ENCODE measurements around the gene ARHGAP26. TPM values are rescaled to one million over a fixed set of nuclear protein-coding genes. Genes with fewer than 3 reads are reported as not detected.
"Not testable (repeated sequence)": the region's sequence is repeated elsewhere in the genome, so short reads cannot be mapped to it uniquely, and the experiment has no call there.

ARHGAP26 gene
- total RNA-seq, 1 experiment from 2014 or later = 34.5 TPM

DNA sequence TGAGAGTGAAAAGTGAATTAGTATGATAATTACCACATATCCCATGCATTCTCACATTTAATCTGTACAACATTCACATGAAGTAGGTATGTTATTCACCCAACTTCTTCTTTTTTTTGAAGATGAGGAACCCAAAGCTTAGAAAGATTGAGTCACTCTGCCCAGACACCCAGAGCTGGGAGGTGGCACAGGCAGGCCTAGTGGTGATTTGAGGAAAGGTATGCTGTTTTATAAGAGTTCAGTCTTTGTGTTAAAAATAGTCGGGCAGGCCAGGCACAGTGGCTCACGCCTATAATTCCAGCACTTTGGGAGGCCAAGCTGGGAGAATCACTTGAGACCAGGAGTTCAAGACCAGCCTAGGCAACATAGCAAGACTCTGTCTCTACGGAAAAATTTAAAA is 348.0 kb downstream of the ARHGAP26 start:
- no peaks in the 10 kb centered on the region for H4K20me1 ChIP-seq (ENCODE audit: insufficient read depth)
- TF ChIP-seq POLR2AphosphoS5 (IDR thresholded peaks at IDR 0.05; ENCODE audit: low read depth, low read length) (no peak), EGR1 (IDR thresholded peaks at IDR 0.05; ENCODE audit: low read depth) (0 out of 2 replicates have a peak, but pooled peaks have one; percentile 18), EZH2phosphoT487 (IDR thresholded peaks at IDR 0.05; ENCODE audit: borderline replicate concordance) (no peak), SRF (IDR thresholded peaks at IDR 0.05; ENCODE audit: low read depth) (no peak)
- TF ChIP-seq, protein P1, sequence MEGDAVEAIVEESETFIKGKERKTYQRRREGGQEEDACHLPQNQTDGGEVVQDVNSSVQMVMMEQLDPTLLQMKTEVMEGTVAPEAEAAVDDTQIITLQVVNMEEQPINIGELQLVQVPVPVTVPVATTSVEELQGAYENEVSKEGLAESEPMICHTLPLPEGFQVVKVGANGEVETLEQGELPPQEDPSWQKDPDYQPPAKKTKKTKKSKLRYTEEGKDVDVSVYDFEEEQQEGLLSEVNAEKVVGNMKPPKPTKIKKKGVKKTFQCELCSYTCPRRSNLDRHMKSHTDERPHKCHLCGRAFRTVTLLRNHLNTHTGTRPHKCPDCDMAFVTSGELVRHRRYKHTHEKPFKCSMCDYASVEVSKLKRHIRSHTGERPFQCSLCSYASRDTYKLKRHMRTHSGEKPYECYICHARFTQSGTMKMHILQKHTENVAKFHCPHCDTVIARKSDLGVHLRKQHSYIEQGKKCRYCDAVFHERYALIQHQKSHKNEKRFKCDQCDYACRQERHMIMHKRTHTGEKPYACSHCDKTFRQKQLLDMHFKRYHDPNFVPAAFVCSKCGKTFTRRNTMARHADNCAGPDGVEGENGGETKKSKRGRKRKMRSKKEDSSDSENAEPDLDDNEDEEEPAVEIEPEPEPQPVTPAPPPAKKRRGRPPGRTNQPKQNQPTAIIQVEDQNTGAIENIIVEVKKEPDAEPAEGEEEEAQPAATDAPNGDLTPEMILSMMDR (IDR thresholded peaks at IDR 0.05 in 2 of 3, conservative IDR thresholded peaks at IDR 0.05 in 1 of 3; ENCODE audit: borderline replicate concordance in 1 of 3, insufficient read depth in 1 of 3, low read depth in 2 of 3, low read length in 2 of 3) = no peak
- DNase-seq (ENCODE audit: low read depth, low spot score) (no peak), ATAC-seq (peak; percentile 57; the same call in 1 of the 2 replicates)
- CTCF ChIA-PET = interaction anchor here (0.7 kb wide), 1 partner anchor 12 kb away, joined by 3 read pairs; no protein-coding TSS in a partner anchor
- H3K9ac ChIP-seq (ENCODE audit: low read length) = no peak overlapping the region
- H3K9me2 ChIP-seq (ENCODE audit: insufficient read depth) = no peaks in the 10 kb centered on the region
- RAD21 ChIA-PET (ENCODE audit: low non-redundant PET in 1 of 2, low total read pairs in 2 of 2, uncharacterized antibody in 2 of 2, unreplicated experiment in 2 of 2) = no interaction called here
- H3K9me3 ChIP-seq (ENCODE audit: control insufficient read depth in 1 of 2, insufficient read depth in 1 of 2, low read depth in 1 of 2, low read length in 2 of 2) = no peaks in the 10 kb centered on the region
- no peak overlapping the region for H3K27ac ChIP-seq (ENCODE audit: low read depth, low read length)
- H3K4me2 ChIP-seq (ENCODE audit: low read length) = no peak overlapping the region
- H3K27me3 ChIP-seq (ENCODE audit: insufficient read depth, low read length) = no peaks in the 10 kb centered on the region
- POLR2A ChIA-PET = interaction anchor here (1.1 kb wide), 1 partner anchor 9 kb away, joined by 3 read pairs; no protein-coding TSS in a partner anchor
- H3K4me1 ChIP-seq (ENCODE audit: control insufficient read depth in 1 of 2, insufficient read depth in 2 of 2, low read length in 2 of 2) = peaks cover 0 to 16% of the 10 kb centered on the region in 2 experiments; a peak in 2 of 4 replicates
- no peaks in the 10 kb centered on the region for H3K36me3 ChIP-seq (ENCODE audit: control insufficient read depth in 1 of 2, insufficient read depth in 2 of 2, low read length in 2 of 2)
- H2AFZ ChIP-seq (ENCODE audit: low read depth, low read length, poor library complexity, severe bottlenecking) = no peak overlapping the region
- intact Hi-C loops (cut with micrococcal nuclease) = no loop called here
- no peak overlapping the region for H3K4me3 ChIP-seq (replicated peaks in 1 of 2; ENCODE audit: low read depth in 1 of 2, low read length in 2 of 2)
- BruUV-seq (replicated peaks) = no TSS peak
- no peaks in the 10 kb centered on the region for H3K79me2 ChIP-seq (ENCODE audit: insufficient read depth, low read length)

DNA sequence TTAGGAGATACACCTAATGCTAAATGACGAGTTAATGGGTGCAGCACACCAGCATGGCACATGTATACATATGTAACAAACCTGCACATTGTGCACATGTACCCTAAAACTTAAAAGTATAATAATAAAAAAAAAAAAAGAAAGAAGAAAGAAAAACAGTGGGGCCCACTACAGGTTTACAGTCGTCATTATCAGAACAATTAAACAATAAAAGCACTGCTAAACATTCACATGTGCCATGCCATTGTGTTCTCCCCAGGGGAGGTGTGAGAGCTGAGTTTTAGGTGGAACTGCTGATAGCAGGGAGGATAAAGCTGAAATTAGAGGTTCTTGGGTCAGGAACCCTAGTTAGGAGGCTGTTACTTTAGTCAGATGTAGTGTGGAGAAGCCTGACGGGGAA is 348.6 kb downstream of the ARHGAP26 start:
- H3K9me2 ChIP-seq (ENCODE audit: insufficient read depth); H3K27me3 ChIP-seq (ENCODE audit: insufficient read depth, low read length); RAD21 ChIA-PET (ENCODE audit: low non-redundant PET in 1 of 2, low total read pairs in 2 of 2, uncharacterized antibody in 2 of 2, unreplicated experiment in 2 of 2); H3K27ac ChIP-seq (ENCODE audit: low read depth, low read length); H3K79me2 ChIP-seq (ENCODE audit: insufficient read depth, low read length); H3K9ac ChIP-seq (ENCODE audit: low read length); H3K9me3 ChIP-seq (ENCODE audit: control insufficient read depth in 1 of 2, insufficient read depth in 1 of 2, low read depth in 1 of 2, low read length in 2 of 2); ATAC-seq; H4K20me1 ChIP-seq (ENCODE audit: insufficient read depth); intact Hi-C loops (cut with micrococcal nuclease); H3K36me3 ChIP-seq (ENCODE audit: control insufficient read depth in 1 of 2, insufficient read depth in 2 of 2, low read length in 2 of 2); H3K4me2 ChIP-seq (ENCODE audit: low read length); POLR2A ChIA-PET; CTCF ChIA-PET; DNase-seq (ENCODE audit: low read depth, low spot score); H2AFZ ChIP-seq (ENCODE audit: low read depth, low read length, poor library complexity, severe bottlenecking); BruUV-seq (replicated peaks); H3K4me3 ChIP-seq (replicated peaks in 1 of 2; ENCODE audit: low read depth in 1 of 2, low read length in 2 of 2): not testable (repeated sequence)
- peaks cover 0 to 16% of the 10 kb centered on the region in 2 experiments; a peak in 2 of 4 replicates for H3K4me1 ChIP-seq (ENCODE audit: control insufficient read depth in 1 of 2, insufficient read depth in 2 of 2, low read length in 2 of 2)
